Lung (tissue), 16 donors: ENCODE results near the gene RPGRIP1L. TPM values are rescaled to one million over a fixed set of nuclear protein-coding genes. Genes with fewer than 3 reads are reported as not detected.

Source experiments
- ATAC-seq: fragments of 200-7000 bp; cut with Tn5 transposase; one replicate; pipeline ENCODE4 v1.9.1; 2020; ENCODE audit warnings: moderate number of reproducible peaks; ENCODE audit not compliant: insufficient read depth, low FRiP score
- DNase-seq, 3 donors: peaks; one replicate each; pipeline ENCODE4 v3.0.0-alpha.2; 2013 to 2017
- H3K27ac ChIP-seq, 2 donors: one replicate each; pipeline ENCODE4 v1.5.1; 2013; ENCODE audit warnings: mild to moderate bottlenecking in 2 of 2, moderate library complexity in 2 of 2, control low read depth in 1 of 2, inconsistent platforms in 1 of 2, low read depth in 1 of 2, low read length in 1 of 2
- H3K27me3 ChIP-seq, 3 donors: one replicate each; pipeline ENCODE4 v1.5.1; 2013; ENCODE audit warnings: low read length in 2 of 3; ENCODE audit not compliant: control insufficient read depth in 3 of 3, insufficient read depth in 3 of 3
- H3K36me3 ChIP-seq, 4 donors: one replicate each; pipeline ENCODE4 v1.5.1; 2013; ENCODE audit warnings: low read length in 4 of 4, mild to moderate bottlenecking in 1 of 4, moderate library complexity in 1 of 4; ENCODE audit not compliant: control insufficient read depth in 4 of 4, insufficient read depth in 4 of 4
- H3K4me1 ChIP-seq, 5 donors: one replicate each; pipeline ENCODE4 v1.5.1; 2013; ENCODE audit warnings: low read length in 5 of 5, mild to moderate bottlenecking in 2 of 5, moderate library complexity in 1 of 5; ENCODE audit not compliant: control insufficient read depth in 5 of 5, insufficient read depth in 5 of 5
- H3K4me3 ChIP-seq: one replicate; pipeline ENCODE4 v1.5.1; 2013; ENCODE audit warnings: mild to moderate bottlenecking, control low read depth, moderate library complexity
- H3K9ac ChIP-seq, 2 donors: one replicate each; pipeline ENCODE4 v1.5.1; 2013; ENCODE audit warnings: low read length in 2 of 2, control low read depth in 1 of 2; ENCODE audit not compliant: insufficient read depth in 1 of 2
- H3K9me3 ChIP-seq, 4 donors: one replicate each; pipeline ENCODE4 v1.5.1; 2013; ENCODE audit warnings: low read length in 3 of 4, mild to moderate bottlenecking in 1 of 4, moderate library complexity in 1 of 4; ENCODE audit not compliant: control insufficient read depth in 4 of 4, insufficient read depth in 3 of 4
- WGBS, 2 donors: extraction: QIAGEN DNeasy Blood & Tissue Kit; methylation state at CpG; one replicate each; pipeline ENCODE4 v1.1.7; 2013; 5-methylcytosine and 5-hydroxymethylcytosine counted together
- long read RNA-seq, 5 donors: transcript quantifications; one replicate each; lab custom pipeline, GENCODE V29; 2026
- polyA plus RNA-seq, 2 donors: library from polyadenylated mRNA; stranded (reverse); fragments of 200-250 nt; gene quantifications; one replicate each; pipeline ENCODE4 v1.2.1, GENCODE V29; 2013
- total RNA-seq, 2 donors: library from RNA; depleted of rRNA in 1 of 2; stranded (reverse); fragments of >200 nt in 1 of 2; gene quantifications; one replicate each; pipeline ENCODE4 v1.2.1, GENCODE V29; 2014 to 2021
- TF ChIP-seq, protein P1 (sequence below): IDR thresholded peaks from 2 replicates; pipeline ENCODE4 v1.5.1; 2012; ENCODE audit warnings: mild to moderate bottlenecking; ENCODE audit errors: control extremely low read depth, extremely low read depth
- donor health status: control.
- donor health status: control.
- donor health status: Bipolar disorder and iron deficiency.
- donor health status: healthy.
- donor health status: DM: yes; HTN: yes; CAD: no.

Gene RPGRIP1L
- total RNA-seq: 10 to 100 TPM; 10.1 to 17.9 TPM
- 1 to 10 TPM; 2.2 to 2.3 TPM for polyA plus RNA-seq
- long read RNA-seq, donor 1, transcript RPGRIP1L-208 (3 exons, 893 nt): major isoform, 6 of 6 reads
- long read RNA-seq, donor 1, partial matches to known transcripts: 0 of 6 reads
- long read RNA-seq, donor 1, other reads (novel, unspliced or antisense): 0 of 6 reads
- long read RNA-seq, donor 2, transcript RPGRIP1L-208 (3 exons, 893 nt): major isoform, 5 of 5 reads
- long read RNA-seq, donor 2, partial matches to known transcripts: 0 of 5 reads
- long read RNA-seq, donor 2, other reads (novel, unspliced or antisense): 0 of 5 reads
- long read RNA-seq, donor 3, full-length matches to known transcripts: 2 of 2 reads
- long read RNA-seq, donor 3, partial matches to known transcripts: 0 of 2 reads
- long read RNA-seq, donor 3, other reads (novel, unspliced or antisense): 0 of 2 reads
- long read RNA-seq, donor 4, partial matches to known transcripts: 0 of 3 reads
- long read RNA-seq, donor 4, other reads (novel, unspliced or antisense): 0 of 3 reads
- long read RNA-seq, donor 5: 0 reads

DNA sequence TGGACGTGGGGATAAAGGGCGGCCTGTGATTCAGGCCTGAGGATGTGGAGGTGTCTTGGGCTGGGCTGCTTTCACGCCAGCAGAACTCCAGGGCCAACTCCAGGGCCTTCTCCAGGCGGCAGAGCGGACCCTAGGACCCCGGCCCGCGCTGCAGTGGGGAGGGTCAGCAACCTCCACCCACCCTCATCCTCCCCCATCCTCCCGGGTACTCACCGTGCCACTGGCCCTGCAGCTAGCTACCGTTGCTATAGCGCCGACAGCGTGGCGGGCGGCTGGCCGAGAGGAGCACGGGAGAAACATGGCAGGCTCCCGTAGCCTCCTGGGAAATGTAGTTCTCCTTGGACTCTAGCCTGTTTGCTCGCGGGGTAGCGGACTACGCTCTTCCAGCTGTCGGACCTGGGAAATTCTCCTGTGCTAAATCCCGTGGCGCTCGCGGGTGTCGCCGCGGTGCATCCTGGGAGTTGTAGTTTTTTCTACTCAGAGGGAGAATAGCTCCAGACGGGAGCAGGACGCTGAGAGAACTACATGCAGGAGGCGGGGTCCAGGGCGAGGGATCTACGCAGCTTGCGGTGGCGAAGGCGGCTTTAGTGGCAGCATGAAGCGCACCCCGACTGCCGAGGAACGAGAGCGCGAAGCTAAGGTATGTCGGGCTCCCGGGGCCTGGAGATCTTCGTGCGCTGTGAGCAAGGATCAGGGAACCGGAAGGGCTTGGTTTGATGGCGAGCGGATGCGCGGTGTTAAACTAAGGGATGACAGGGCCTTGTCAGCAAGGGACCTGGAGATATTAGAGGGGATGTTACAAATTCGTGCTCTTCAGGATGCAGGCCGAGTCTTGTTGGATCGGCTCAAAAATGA is at the start of gene RPGRIP1L, which contains the start of gene FTO:
Gene RPGRIP1L, minus strand, starts transcription at position 270 of the 855 bp plus-strand sequence. CDS start 3,136 bp downstream, outside the sequence.
Gene FTO, plus strand, starts transcription at position 567 of the 855 bp plus-strand sequence.
- H3K9me3 ChIP-seq: no peaks in the 10 kb centered on the region
- no peaks in the 10 kb centered on the region for H3K27me3 ChIP-seq
- H3K9ac ChIP-seq: peak within 1 kb of the TSS; percentile 50 to 86
- H3K4me1 ChIP-seq: peaks cover 0 to 16% (median 12%) of the 10 kb centered on the region in 5 donors
- 0 to 1% methylated on average over 57 of the region's 57 CpGs for WGBS, 2 donors
- peak; percentile 99 to 100 (median 100) for DNase-seq
- peak within 1 kb of the TSS; percentile 84 for H3K4me3 ChIP-seq
- ATAC-seq: peak; percentile 98
- peak within 1 kb of the TSS in 1 of 2 donors; percentile 78 for H3K27ac ChIP-seq
- H3K36me3 ChIP-seq: peaks cover 0 to 4% (median 0%) of the 10 kb centered on the region in 4 donors
- TF ChIP-seq, protein P1, sequence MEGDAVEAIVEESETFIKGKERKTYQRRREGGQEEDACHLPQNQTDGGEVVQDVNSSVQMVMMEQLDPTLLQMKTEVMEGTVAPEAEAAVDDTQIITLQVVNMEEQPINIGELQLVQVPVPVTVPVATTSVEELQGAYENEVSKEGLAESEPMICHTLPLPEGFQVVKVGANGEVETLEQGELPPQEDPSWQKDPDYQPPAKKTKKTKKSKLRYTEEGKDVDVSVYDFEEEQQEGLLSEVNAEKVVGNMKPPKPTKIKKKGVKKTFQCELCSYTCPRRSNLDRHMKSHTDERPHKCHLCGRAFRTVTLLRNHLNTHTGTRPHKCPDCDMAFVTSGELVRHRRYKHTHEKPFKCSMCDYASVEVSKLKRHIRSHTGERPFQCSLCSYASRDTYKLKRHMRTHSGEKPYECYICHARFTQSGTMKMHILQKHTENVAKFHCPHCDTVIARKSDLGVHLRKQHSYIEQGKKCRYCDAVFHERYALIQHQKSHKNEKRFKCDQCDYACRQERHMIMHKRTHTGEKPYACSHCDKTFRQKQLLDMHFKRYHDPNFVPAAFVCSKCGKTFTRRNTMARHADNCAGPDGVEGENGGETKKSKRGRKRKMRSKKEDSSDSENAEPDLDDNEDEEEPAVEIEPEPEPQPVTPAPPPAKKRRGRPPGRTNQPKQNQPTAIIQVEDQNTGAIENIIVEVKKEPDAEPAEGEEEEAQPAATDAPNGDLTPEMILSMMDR: no peak

DNA sequence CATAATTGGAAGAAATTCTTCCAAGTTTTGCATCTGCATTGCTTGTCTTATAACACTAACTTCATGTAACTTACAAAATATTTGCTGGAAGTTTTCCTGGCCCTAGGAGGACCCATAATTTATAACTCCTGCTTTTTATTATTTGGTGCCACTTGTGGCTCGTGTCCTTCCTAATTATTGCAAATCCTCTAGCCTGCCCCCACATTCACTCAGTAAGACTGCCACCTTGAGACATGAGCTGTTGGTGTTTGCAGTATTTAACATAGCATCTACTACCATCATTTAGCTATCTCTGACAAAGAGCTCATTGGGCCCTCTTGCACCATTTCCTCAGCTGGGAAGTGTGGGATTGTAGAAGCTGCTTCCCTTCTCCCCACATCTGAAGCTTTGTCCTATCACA is 49.8 kb upstream of the RPGRIP1L start:
- H3K9ac ChIP-seq: no peak overlapping the region
- no peak overlapping the region for H3K4me3 ChIP-seq
- TF ChIP-seq, protein P1: no peak
- WGBS, 2 donors: 70 to 71% methylated on average over 1 of the region's 1 CpG
- DNase-seq: no peak
- no peak overlapping the region for H3K27ac ChIP-seq
- peaks cover 8 to 31% (median 15%) of the 10 kb centered on the region in 5 donors for H3K4me1 ChIP-seq
- no peaks in the 10 kb centered on the region for H3K9me3 ChIP-seq
- H3K36me3 ChIP-seq: no peaks in the 10 kb centered on the region
- no peak for ATAC-seq
- no peaks in the 10 kb centered on the region for H3K27me3 ChIP-seq

DNA sequence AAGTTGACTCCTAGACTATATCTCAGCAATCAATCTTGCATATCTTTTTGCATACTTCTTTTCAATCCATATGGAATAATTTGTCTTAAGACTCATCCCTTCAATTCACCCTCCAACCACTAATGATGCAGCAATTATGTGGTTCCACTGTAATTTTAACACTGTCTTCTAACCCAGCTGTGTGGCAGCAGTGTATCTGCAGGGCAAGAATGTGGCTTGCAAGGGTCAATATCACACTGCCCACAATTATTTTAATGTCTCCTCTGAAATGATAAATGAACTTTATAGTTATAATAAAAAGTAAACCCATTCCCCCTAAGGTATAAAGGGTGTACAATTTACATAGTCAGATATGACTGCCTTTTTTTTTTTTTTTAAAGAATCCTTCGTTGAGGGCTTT is 48.9 kb upstream of the RPGRIP1L start:
- 71 to 84% methylated on average over 1 of the region's 1 CpG for WGBS, 2 donors
- TF ChIP-seq, protein P1: no peak
- H3K36me3 ChIP-seq: no peaks in the 10 kb centered on the region

More for the DNA sequence above, 48.9 kb upstream of the RPGRIP1L start:
- Histone ChIP-seq H3K4me1 (peaks cover 8 to 31% (median 15%) of the 10 kb centered on the region in 5 donors), H3K9ac (no peak overlapping the region), H3K27me3 (no peaks in the 10 kb centered on the region), H3K4me3 (no peak overlapping the region), H3K27ac (no peak overlapping the region), H3K9me3 (no peaks in the 10 kb centered on the region)
- no peak for DNase-seq
- no peak for ATAC-seq
